Measurements from ENCODE around the gene PTGER1.

- TF ChIP-seq CTCF (conservative IDR thresholded peaks at IDR 0.05; ENCODE audit: low read depth, low read length) (no peak), EZH2 (IDR thresholded peaks at IDR 0.05; ENCODE audit: low read length, unreplicated experiment) (no peak), EZH2phosphoT487 (IDR thresholded peaks at IDR 0.05; ENCODE audit: borderline replicate concordance, low read length) (no peak)
These were observed 5.5 kb upstream of the PTGER1 start for GRCh38 chr19:14480700-14481079.
